ENCODE results near the gene GPR132.

Gene GPR132

DNA sequence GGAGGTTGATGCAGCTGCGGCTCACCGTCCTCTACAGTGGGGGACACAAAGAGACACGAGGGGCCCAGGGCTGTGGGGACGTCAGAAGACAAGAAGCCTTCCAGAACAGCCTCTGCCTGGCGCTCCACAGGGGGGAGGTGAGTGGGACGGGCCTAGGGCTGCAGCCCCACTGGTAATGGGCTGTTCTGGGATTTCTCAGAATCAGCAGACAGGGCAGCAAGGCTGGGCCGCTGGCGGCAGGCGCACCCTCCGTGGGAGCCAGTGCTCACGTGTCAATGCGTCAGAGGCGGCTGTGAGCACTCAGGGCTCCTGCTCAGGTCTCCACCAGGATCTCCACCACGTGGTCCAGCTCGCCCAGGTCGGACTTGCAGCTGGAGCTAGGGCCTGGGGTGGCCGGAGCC lies 54.3 kb downstream of the GPR132 start:
- TF ChIP-seq, protein P1, sequence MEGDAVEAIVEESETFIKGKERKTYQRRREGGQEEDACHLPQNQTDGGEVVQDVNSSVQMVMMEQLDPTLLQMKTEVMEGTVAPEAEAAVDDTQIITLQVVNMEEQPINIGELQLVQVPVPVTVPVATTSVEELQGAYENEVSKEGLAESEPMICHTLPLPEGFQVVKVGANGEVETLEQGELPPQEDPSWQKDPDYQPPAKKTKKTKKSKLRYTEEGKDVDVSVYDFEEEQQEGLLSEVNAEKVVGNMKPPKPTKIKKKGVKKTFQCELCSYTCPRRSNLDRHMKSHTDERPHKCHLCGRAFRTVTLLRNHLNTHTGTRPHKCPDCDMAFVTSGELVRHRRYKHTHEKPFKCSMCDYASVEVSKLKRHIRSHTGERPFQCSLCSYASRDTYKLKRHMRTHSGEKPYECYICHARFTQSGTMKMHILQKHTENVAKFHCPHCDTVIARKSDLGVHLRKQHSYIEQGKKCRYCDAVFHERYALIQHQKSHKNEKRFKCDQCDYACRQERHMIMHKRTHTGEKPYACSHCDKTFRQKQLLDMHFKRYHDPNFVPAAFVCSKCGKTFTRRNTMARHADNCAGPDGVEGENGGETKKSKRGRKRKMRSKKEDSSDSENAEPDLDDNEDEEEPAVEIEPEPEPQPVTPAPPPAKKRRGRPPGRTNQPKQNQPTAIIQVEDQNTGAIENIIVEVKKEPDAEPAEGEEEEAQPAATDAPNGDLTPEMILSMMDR (IDR thresholded peaks at IDR 0.05; ENCODE audit: insufficient read depth, low read depth, low read length, missing control alignments): no peak
- H3K4me3 ChIP-seq (ENCODE audit: low read length): no peak overlapping the region
- no peak for DNase-seq (ENCODE audit: low read depth)

GRCh38 chr14:105010106-105010505 lies 55.1 kb downstream of the GPR132 start:
- no peak for DNase-seq (ENCODE audit: low read depth)
- TF ChIP-seq, protein P1 (IDR thresholded peaks at IDR 0.05; ENCODE audit: insufficient read depth, low read depth, low read length, missing control alignments): no peak
- H3K4me3 ChIP-seq (ENCODE audit: low read length): no peak overlapping the region

DNA sequence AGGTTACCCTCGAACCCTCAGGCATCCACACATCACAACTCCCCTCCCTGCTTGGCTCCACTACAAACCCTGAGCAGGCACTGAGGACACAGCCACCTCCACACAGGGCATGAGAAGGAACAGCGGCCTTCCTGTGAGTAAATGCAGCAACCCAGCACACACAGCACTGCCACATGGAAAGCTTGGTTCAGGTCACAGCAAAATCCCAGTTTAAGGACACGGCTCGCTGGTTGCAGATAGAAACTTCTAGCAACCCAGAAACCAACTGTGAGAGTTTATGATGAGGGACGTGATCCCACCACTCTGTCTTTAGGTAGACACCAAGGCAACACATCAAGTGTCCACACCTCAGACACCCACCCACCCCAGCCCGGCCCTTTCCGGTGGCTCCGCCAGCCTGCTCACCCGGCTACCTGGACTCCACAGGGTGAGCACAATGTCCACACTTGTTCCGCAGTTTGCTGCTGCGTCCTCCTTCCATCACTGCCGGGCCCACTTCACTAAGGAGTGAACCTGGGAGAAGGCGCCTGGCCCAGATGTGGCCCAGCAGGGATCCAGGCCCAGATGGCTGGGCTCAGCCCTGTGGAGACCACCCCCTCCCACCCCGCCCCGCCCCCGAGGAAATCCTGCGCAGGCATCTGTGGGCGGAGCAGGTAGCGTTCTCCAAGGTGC lies 57.5 kb downstream of the GPR132 start:
- TF ChIP-seq, protein P1 (IDR thresholded peaks at IDR 0.05; ENCODE audit: insufficient read depth, low read depth, low read length, missing control alignments): no peak
- no peak for DNase-seq (ENCODE audit: low read depth)
- H3K4me3 ChIP-seq (ENCODE audit: low read length): no peak overlapping the region

DNA sequence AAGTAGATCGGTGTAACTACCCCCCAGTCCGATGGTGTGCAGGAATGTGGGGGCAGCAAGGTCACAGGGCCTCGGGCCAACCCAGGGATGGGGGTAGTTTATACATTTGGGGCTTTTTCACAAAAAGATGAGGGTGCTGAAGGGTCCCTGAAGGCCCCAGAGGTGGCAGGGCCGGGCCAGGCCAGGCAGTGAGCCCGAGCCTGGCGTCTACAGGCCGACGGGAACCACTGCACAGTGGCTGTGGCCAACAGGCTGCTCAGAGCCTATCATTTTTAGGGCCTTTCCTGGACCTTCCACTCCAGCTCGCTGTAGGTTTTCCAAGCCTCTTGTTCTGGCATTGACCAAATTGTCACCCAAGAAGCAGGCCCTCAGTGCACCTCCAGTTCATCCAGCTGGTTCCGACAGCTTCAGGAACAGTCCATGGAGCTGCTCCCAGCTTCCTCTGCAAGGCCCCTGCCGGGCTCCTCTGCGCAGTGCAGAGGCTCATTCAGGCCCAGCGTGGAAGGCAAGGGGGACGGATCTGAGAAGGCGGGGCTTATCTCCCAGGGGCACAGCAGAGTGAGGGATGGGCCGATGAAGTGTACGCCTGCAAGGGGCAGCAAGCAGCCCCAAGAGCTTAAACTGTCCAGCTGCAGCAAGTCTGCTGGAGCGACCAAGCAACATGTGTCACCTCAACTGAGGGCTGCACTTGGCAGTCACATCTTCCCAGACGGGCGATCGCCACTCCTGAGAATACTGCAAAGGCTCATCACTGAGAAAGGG lies 58.2 kb downstream of the GPR132 start:
- no peak overlapping the region for H3K4me3 ChIP-seq (ENCODE audit: low read length)
- TF ChIP-seq, protein P1 (IDR thresholded peaks at IDR 0.05; ENCODE audit: insufficient read depth, low read depth, low read length, missing control alignments): no peak
- DNase-seq (ENCODE audit: low read depth): no peak

GRCh38 chr14:105005929-105006830 lies 59.0 kb downstream of the GPR132 start:
- DNase-seq (ENCODE audit: low read depth): no peak
- no peak overlapping the region for H3K4me3 ChIP-seq (ENCODE audit: low read length)

GRCh38 chr14:105005329-105005928 lies 59.8 kb downstream of the GPR132 start:
- TF ChIP-seq, protein P1 (IDR thresholded peaks at IDR 0.05; ENCODE audit: insufficient read depth, low read depth, low read length, missing control alignments): no peak
- no peak for DNase-seq (ENCODE audit: low read depth)
- no peak overlapping the region for H3K4me3 ChIP-seq (ENCODE audit: low read length)

More at GRCh38 chr14:105005929-105006830, 59.0 kb downstream of the GPR132 start:
- TF ChIP-seq, protein P1 (IDR thresholded peaks at IDR 0.05; ENCODE audit: insufficient read depth, low read depth, low read length, missing control alignments): no peak

Measured in epithelial cell of esophagus (primary cell).